HG02973 (cell line): ENCODE results near the gene TREM2.

ENCODE experiments used
- ATAC-seq: cut with Tn5 transposase; IDR thresholded peaks from one replicate; pipeline ENCODE4 v1.9.1; 2021; ENCODE audit warnings: moderate library complexity; ENCODE audit not compliant: unreplicated experiment

Gene TREM2

GRCh38 chr6:41184761-41185160, 21.8 kb upstream of the TREM2 start:
- ATAC-seq: no peak

DNA sequence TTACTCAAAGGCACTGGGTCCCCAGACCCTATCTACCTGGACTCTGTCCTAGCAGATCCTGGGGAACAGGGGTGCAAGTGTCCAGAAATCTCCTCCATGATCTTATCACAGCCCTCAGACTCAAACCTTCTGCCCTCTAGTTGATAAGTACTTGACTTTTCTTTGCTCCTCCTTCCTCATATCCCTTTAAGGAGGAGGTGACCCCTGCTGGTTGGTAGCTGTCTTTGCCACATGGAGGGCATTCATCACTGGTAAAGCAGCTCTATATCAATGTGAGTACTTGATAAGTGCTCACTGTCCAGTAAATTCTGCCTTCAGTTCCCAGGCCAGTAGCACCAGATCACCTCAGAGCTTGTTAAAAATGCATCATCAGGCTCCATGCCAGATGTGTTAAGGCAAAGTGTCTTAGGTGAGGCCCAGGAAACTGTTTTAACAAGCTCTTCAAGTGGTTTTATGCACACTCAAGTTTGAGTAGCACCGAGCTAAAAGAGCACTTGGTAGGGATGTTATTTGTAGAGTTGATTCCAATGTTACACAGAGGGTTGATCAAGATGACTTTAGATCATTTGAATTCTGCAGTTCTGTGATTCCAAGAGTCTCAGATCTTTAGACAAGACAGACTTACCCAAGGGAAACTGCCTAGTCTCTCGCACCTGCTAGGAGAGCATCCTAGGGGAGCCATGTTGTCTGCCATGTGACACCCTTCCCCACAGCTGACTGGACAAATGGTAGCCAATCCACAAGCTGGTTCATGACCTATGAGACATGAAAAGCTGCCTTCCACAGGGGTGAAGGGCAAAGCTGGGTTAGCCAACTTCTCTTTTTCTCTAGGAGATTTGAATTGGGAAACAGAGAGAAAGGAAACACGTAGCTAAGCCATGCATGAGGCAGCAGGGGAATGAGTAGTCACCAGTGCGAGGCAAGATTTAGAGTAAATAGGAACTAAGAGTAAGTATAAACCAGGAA, 19.4 kb upstream of the TREM2 start:
- peak; percentile 67 for ATAC-seq

DNA sequence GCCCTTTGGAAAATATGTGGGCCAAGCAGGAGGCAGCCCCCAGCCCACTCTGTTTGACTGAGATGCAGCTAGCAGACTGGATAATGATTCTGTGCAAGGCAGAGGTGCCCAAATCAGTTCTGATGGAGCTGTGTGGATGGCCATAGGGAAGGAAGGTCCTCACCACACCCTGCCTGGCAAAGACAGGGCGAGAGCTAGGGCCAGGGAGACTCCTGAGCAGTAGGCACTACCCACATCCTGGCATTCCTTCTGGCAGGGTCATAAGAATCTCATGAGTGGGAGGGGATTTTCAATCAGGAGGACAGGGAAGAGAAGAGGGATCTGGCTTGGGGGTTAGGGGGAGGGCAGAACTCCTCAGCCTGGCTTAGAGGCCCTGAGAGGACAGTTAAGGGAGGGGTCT, 18.6 kb upstream of the TREM2 start:
- ATAC-seq: no peak

- ATAC-seq: no peak
Measured at GRCh38 chr6:41179163-41179562, 16.2 kb upstream of the TREM2 start.

- ATAC-seq: no peak
Measured at GRCh38 chr6:41177695-41178094, 14.8 kb upstream of the TREM2 start.

- no peak for ATAC-seq
Measured at GRCh38 chr6:41177287-41177686, 14.4 kb upstream of the TREM2 start.

- no peak for ATAC-seq
Measured at GRCh38 chr6:41176189-41176588, 13.3 kb upstream of the TREM2 start.

- ATAC-seq: no peak
Measured at GRCh38 chr6:41175084-41175483, 12.2 kb upstream of the TREM2 start.

DNA sequence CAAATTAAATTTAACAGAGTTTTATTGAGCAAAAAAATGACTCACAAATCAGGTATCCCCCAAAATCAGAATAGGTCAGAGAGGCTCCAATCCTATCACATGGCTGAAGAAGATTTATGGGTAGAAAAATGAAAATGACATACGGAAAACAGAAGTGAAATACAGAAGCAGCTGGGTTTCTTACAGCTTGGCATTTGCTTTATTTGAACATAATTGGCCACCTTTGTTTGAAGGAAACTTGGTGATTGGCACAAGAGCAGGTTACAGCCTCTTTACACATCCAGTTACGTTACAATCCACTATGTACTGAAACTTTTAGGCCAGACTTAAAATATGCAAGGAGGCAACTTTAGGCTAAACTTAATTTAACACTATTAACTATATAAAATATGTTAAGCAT, 11.7 kb upstream of the TREM2 start:
- no peak for ATAC-seq

DNA sequence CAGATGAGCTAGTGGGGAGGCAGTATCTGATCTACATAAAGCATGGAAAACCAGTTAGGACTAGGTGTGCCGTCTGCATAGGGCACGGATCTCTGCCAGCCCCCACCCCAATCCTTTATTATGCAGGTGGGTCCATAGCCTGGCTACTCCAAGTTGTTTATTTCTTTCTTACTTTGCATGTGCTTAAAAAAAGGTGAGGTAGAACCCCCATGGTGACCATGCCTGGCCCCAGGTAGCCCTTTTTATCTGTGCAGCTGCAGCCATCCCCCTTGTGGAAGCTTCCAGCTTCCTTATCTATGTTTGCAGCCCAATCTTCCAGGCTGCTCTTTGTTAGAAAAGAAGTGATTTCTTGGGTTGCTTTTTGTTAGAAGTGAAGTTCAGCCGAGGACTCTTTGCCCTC, 9.0 kb upstream of the TREM2 start:
- no peak for ATAC-seq

GRCh38 chr6:41170547-41171160, 7.7 kb upstream of the TREM2 start:
- ATAC-seq: no peak

DNA sequence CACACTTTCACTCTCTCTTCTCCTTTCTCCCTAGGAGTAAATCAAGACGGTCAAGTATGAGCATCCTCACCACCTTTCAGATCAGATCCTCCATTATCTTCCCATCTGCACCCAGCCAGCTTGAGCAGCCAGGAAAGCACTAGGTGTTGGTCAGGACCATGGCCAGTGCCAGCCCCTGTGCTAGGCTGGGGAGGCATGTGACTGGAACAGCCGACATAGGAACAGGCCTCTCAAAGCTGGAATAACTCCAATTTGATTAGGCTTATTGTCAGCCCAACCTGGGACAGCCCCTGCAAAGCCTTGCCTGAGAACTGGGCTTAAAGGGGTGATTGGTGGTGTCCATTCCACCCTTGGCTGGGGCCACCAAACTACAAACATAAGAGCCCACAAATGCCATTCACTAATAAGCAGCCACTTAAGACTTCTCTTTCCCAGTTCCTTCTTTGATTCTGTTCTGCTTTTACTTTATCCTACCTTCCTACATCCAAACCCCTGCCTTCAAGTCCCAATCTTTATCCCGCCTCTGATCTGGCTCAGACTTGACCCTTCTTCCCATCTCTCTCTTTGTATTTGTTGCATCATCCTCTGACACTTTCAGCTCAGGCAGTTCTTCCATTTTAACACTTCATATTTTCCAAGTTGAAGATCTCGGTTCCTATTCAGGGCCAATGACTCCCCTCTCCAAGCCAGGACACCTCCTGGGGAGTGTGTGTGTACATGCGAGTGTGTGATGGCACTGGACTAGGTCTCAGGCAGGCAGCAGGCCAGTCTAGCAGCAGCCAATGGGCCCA, 4.5 kb upstream of the TREM2 start:
- no peak for ATAC-seq

DNA sequence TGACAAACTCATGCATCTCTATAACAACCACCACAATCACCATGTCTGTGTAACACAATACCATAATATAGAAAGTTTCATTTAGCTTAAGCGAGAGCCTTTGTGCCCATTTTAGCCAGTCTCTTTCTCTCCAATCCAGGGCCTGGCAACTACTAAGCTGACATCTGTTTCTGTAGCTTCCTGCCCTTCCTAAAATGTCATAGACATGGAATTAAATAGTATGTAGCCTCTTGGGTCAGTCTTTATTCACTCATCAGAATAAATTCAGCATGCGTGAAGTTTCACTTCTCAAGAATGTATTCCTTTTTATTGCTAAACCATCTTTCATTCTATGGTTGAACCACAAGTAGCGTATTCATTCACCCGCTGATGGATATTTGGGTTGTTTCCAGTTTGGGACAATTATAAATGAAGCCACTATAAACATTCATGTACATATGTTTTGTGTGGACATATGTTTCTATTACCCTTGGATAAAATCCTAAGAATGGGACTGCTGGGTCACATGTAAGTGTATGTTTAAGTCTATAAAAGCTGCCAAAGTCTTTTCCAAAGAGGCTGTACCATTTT, 1.7 kb upstream of the TREM2 start:
- ATAC-seq: no peak

GRCh38 chr6:41163419-41163717, 452 bp upstream of the TREM2 start:
- ATAC-seq: no peak

DNA sequence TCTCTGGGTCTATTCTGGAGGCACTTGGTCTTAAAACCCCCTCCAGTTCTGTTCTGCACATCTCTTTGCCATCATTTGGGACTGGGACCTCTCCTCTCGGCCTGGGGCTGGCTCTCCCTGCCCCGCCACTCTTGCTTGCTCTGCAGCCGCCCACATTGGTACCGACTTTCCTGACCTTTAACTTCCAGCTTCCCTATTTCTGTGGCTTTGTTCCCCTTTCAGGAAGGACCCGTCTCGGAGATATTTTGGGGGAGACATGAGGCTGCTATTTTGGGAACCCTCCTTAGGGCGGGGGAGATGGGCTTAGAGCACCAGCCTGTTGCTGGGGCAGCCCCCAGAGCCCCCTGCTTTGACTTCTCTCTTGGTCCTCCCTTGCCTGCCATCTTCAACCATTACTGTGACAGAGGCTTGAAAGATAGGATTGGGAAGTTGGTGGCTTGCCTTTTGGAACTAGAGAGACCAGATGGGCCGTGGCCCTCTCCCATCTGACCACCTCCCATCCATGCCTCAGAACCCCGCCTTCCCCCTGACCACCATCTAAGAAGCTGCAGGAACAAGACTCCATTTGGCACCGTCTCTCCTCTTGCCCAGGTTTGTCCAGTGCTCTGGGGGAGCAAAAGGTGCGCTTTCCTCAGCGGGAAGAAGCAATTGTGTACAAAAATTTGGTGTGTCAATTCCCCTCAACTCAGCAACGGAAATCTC, 914 bp downstream of the TREM2 start:
- ATAC-seq: no peak

DNA sequence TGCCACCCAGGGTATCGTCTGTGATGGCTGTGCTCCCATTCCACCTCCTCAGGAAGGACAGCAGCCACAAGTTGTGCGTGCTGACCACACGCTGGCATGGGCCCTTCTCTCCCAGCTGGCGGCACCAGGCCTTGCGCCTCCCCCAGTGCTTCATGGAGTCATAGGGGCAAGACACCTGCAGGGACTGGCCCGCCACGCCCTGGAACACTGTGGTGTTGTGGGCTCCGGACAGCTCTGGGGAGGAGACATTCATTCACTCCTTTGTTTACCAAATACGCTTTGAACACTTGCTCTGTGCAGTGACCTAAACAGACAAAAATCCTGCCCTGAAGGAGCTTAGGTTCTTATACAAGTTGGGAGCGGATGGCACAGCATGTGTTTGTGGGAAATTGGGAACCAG, 1.5 kb downstream of the TREM2 start:
- no peak for ATAC-seq

DNA sequence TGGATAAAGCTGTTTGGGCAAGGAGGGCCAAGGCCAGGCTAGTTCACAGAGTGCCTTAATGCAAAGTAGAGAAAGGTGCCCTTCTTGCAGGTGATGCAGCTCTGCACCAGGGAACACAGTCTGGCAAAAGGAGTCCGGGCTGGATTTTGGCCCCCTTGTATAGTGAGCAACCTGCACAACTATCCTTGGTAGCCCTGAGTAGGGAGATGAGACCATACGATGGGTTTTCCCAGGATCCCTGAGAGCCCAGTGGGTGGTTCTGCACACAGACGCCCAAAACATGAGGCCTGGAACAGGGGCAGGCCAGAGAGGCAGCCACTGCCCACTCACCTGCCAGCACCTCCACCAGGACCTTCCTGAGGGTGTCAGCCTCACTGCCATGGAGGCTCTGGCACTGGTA, 2.0 kb downstream of the TREM2 start:
- no peak for ATAC-seq

GRCh38 chr6:41159415-41160082, 3.4 kb downstream of the TREM2 start:
- ATAC-seq: no peak

DNA sequence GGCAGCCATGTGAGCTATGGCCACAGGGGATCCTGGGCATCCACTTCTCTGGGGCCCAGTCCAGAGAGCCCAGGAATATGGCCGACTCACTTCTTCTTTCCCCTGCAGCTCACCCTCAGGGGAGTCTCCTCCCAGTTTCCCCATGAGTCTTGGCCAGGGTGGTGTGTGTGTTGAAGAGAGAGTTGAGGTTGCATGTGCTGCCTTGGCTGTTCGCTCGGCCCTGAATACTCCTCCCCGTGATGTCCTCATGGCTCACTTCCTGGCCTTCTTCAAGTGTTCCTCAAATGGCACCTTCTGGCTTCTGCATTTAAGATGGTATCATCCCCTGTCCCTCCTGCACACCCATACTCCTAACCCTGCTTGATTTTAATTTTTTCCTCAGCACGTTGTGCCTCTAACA, 5.6 kb downstream of the TREM2 start:
- no peak for ATAC-seq

GRCh38 chr6:41156771-41157170, 6.1 kb downstream of the TREM2 start:
- ATAC-seq: no peak
